PC-3 (cell line): ENCODE data around the gene KHDRBS2.

Source experiments
- EZH2phosphoT487 ChIP-seq: fragments of 300-600 bp; sonication (generic); IDR thresholded peaks from 2 replicates; pipeline ENCODE4 v1.6.1; 2018; ENCODE audit warnings: mild to moderate bottlenecking, antibody characterized with exemption, low read length, borderline replicate concordance
- TF ChIP-seq, protein P1 (sequence below): fragments of 300-600 bp; sonication (generic); conservative IDR thresholded peaks from 2 replicates; pipeline ENCODE4 v1.5.1; 2017; ENCODE audit warnings: antibody characterized with exemption, low read depth, mild to moderate bottlenecking, low read length

- TF ChIP-seq, protein P1, sequence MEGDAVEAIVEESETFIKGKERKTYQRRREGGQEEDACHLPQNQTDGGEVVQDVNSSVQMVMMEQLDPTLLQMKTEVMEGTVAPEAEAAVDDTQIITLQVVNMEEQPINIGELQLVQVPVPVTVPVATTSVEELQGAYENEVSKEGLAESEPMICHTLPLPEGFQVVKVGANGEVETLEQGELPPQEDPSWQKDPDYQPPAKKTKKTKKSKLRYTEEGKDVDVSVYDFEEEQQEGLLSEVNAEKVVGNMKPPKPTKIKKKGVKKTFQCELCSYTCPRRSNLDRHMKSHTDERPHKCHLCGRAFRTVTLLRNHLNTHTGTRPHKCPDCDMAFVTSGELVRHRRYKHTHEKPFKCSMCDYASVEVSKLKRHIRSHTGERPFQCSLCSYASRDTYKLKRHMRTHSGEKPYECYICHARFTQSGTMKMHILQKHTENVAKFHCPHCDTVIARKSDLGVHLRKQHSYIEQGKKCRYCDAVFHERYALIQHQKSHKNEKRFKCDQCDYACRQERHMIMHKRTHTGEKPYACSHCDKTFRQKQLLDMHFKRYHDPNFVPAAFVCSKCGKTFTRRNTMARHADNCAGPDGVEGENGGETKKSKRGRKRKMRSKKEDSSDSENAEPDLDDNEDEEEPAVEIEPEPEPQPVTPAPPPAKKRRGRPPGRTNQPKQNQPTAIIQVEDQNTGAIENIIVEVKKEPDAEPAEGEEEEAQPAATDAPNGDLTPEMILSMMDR, result no peak
- no peak for TF ChIP-seq EZH2phosphoT487
These were observed 384.3 kb downstream of the KHDRBS2 start for GRCh38 chr6:61901748-61902147.
